DND-41 (cell line): ENCODE measurements around the gene KLF15.

Experiments
- ATAC-seq: fragments of 200-7000 bp; cut with Tn5 transposase; 3 replicates; pipeline ENCODE4 v1.9.1; 2021; ENCODE audit warnings: low read depth; ENCODE audit not compliant: insufficient read depth
- DNase-seq: peaks from one replicate; pipeline ENCODE4 v3.0.0-alpha.2; 2020
- H2AFZ ChIP-seq: 2 replicates; pipeline ENCODE4 v1.6.0; 2012; ENCODE audit warnings: low read depth, low read length
- H3K27ac ChIP-seq: 2 replicates; pipeline ENCODE4 v1.5.1; 2012; ENCODE audit warnings: low read length, inconsistent platforms
- H3K27me3 ChIP-seq: fragments of 200-600 bp; sonication (generic); 2 replicates; pipeline ENCODE4 v1.6.0; 2012; ENCODE audit warnings: low read length, mild to moderate bottlenecking, inconsistent platforms; ENCODE audit not compliant: insufficient read depth, poor library complexity
- H3K36me3 ChIP-seq: 2 replicates; pipeline ENCODE4 v1.5.1; 2012; ENCODE audit warnings: low read length, inconsistent platforms; ENCODE audit not compliant: insufficient read depth
- H3K4me1 ChIP-seq: 2 replicates; pipeline ENCODE4 v1.5.1; 2012; ENCODE audit warnings: mild to moderate bottlenecking, low read length; ENCODE audit not compliant: insufficient read depth
- H3K4me2 ChIP-seq: 2 replicates; pipeline ENCODE4 v1.6.0; 2012; ENCODE audit warnings: mild to moderate bottlenecking, moderate library complexity, low read length, inconsistent platforms; ENCODE audit not compliant: insufficient read depth
- H3K4me3 ChIP-seq, 2 experiments: fragments of 200-600 bp in 1 of 2; shearing (Covaris generic) in 1 of 2; 2 replicates each; pipeline ENCODE4 v1.5.1; 2012 to 2016; ENCODE audit warnings: inconsistent platforms in 2 of 2, low read length in 2 of 2, mild to moderate bottlenecking in 2 of 2, low read depth in 1 of 2, moderate library complexity in 1 of 2
- H3K79me2 ChIP-seq: 2 replicates; pipeline ENCODE4 v1.6.0; 2012; ENCODE audit warnings: low read length, inconsistent platforms; ENCODE audit not compliant: insufficient read depth
- H3K9ac ChIP-seq: 2 replicates; pipeline ENCODE4 v1.6.0; 2012; ENCODE audit warnings: low read depth, mild to moderate bottlenecking, inconsistent platforms, low read length, moderate library complexity
- H3K9me3 ChIP-seq: 2 replicates; pipeline ENCODE4 v1.5.1; 2012; ENCODE audit warnings: low read length, moderate library complexity, mild to moderate bottlenecking, inconsistent platforms; ENCODE audit not compliant: insufficient read depth, severe bottlenecking
- H4K20me1 ChIP-seq: 2 replicates; pipeline ENCODE4 v1.6.0; 2012; ENCODE audit warnings: low read length; ENCODE audit not compliant: insufficient read depth
- EZH2 ChIP-seq: IDR thresholded peaks from 3 replicates; pipeline ENCODE4 v1.6.1; 2012; ENCODE audit warnings: borderline replicate concordance, low read depth, mild to moderate bottlenecking, moderate library complexity, low read length, inconsistent platforms; ENCODE audit not compliant: severe bottlenecking
- TF ChIP-seq, protein P1 (sequence below): IDR thresholded peaks from 2 replicates; pipeline ENCODE4 v1.5.1; 2012; ENCODE audit warnings: borderline replicate concordance, low read length, moderate library complexity, mild to moderate bottlenecking; ENCODE audit not compliant: poor library complexity, severe bottlenecking; ENCODE audit errors: extremely low read depth

The KLF15 gene

DNA sequence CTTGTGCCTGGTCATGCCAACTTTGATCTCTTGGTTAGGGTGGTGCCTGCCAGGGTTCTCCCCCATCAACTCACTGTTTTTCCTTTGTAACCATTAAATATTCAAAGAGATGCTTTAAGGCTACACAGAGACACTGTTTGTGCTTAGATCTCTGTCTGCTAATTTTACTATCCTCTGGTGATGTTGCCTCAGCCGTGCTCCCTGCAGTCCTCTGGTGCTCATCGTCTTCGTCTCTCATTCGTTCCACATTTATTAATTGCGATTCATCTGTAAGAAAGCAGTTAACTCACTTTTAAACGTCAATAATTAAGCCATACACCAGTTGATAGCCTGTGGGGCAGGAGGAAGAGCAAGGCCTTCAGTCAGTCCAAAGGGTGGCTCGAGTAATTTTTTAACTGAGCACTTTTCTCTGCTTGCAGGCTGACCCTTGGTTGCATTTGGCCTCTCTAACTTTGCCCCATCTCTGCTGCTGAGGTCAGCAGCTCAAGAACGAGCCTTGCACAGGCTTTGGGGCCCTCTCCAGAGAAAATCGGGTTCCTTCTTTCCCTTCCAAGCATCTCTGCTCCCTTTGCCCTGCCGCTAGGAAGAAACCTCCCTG is 62.9 kb downstream of the KLF15 start:
- no peak for ATAC-seq
- no peak overlapping the region for H3K4me3 ChIP-seq

DNA sequence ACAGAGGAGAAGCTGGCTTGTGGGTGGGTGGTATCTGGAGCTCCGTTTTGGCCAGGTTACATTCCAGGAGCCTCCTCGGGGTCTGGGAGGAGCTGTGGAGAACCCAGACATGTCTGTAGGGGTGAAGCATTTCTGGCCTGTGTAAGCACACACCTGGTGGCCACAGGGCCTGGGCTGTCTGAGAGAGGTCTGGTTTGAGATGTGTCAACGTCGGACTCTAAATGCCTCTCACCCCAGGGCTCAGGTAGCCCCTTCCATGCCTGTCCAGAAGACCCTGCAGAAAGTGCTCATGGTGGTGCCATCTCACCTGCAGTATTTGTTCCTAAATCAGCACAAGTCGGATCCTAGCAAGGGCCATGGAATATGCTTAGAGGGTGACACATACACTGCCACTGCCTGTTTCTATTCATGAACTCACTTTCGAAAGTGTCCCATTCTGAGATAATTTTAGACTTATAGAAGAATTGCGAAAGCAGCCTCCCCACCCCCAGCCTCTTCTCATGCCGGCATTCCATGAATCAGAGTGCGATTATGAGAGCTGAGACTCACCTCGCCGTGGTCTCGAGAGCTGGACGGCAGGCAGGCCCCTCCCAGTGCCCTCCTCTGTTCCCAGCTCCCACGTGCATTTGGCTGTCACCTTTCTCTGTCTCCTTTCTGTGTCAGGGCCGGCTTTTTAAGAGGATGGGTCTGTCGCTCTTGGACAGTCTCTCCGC is 63.7 kb downstream of the KLF15 start:
- Histone ChIP-seq H3K9me3 (no peaks in the 10 kb centered on the region), H3K4me2 (no peak overlapping the region), H3K27ac (no peak overlapping the region), H3K36me3 (no peaks in the 10 kb centered on the region), H3K79me2 (no peaks in the 10 kb centered on the region), H3K27me3 (no peaks in the 10 kb centered on the region), H2AFZ (no peak overlapping the region), H4K20me1 (no peaks in the 10 kb centered on the region), H3K4me1 (no peaks in the 10 kb centered on the region), H3K4me3 (no peak overlapping the region), H3K9ac (no peak overlapping the region)
- ATAC-seq, result no peak
- TF ChIP-seq EZH2, result no peak
- TF ChIP-seq, protein P1, sequence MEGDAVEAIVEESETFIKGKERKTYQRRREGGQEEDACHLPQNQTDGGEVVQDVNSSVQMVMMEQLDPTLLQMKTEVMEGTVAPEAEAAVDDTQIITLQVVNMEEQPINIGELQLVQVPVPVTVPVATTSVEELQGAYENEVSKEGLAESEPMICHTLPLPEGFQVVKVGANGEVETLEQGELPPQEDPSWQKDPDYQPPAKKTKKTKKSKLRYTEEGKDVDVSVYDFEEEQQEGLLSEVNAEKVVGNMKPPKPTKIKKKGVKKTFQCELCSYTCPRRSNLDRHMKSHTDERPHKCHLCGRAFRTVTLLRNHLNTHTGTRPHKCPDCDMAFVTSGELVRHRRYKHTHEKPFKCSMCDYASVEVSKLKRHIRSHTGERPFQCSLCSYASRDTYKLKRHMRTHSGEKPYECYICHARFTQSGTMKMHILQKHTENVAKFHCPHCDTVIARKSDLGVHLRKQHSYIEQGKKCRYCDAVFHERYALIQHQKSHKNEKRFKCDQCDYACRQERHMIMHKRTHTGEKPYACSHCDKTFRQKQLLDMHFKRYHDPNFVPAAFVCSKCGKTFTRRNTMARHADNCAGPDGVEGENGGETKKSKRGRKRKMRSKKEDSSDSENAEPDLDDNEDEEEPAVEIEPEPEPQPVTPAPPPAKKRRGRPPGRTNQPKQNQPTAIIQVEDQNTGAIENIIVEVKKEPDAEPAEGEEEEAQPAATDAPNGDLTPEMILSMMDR, result no peak
- no peak for DNase-seq

More for the DNA sequence above, 62.9 kb downstream of the KLF15 start:
- TF ChIP-seq EZH2, result no peak
- Histone ChIP-seq H3K9me3 (no peaks in the 10 kb centered on the region), H3K27ac (no peak overlapping the region), H3K9ac (no peak overlapping the region), H2AFZ (no peak overlapping the region), H3K36me3 (no peaks in the 10 kb centered on the region), H3K4me2 (no peak overlapping the region), H3K27me3 (no peaks in the 10 kb centered on the region), H3K79me2 (no peaks in the 10 kb centered on the region), H4K20me1 (no peaks in the 10 kb centered on the region), H3K4me1 (no peaks in the 10 kb centered on the region)
- DNase-seq, result no peak
